Left lobe of liver (tissue), 2 donors: Measurements from ENCODE around the gene PSME3IP1. TPM values are rescaled to one million over a fixed set of nuclear protein-coding genes. Genes with fewer than 3 reads are reported as not detected.

Source experiments
- ATAC-seq: fragments of 200-7000 bp; cut with Tn5 transposase; one replicate; pipeline ENCODE4 v1.9.1; 2020; ENCODE audit warnings: mild to moderate bottlenecking, moderate library complexity
- DNase-seq: peaks from one replicate; pipeline ENCODE4 v3.0.0-alpha.2; 2020; ENCODE audit warnings: low spot score
- total RNA-seq: library from RNA; stranded (reverse); gene quantifications from one replicate; pipeline ENCODE4 v1.2.1, GENCODE V29; 2021
- donor health status: DM: no; HTN: no; CAD: no; lungs with moderate emphysema.
- donor health status: DM: no; HTN: yes; CAD: no.

Gene PSME3IP1
- total RNA-seq, 1 donor from 2014 or later = 26.6 TPM

DNA sequence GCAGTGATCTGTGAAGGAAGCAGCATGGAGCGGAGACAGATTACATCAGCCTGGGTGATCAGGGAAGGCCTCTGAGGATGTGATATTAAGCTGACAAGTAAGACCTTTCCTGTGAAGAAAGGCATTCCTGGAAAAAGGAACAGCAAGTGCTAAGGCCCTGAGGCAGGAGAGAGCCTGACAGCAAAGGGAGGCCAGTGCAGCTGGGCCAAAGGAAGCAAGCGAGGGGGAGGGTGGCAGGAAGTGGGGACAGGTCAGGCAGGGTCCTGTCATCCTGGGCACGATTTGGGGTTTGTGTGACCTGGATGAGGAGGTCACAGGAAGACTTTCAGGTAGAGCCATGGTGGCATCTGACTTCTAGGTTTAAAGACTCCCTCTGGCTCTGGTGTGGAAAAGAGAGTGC is 81.1 kb downstream of the PSME3IP1 start:
- DNase-seq (no peak), ATAC-seq (no peak)

DNA sequence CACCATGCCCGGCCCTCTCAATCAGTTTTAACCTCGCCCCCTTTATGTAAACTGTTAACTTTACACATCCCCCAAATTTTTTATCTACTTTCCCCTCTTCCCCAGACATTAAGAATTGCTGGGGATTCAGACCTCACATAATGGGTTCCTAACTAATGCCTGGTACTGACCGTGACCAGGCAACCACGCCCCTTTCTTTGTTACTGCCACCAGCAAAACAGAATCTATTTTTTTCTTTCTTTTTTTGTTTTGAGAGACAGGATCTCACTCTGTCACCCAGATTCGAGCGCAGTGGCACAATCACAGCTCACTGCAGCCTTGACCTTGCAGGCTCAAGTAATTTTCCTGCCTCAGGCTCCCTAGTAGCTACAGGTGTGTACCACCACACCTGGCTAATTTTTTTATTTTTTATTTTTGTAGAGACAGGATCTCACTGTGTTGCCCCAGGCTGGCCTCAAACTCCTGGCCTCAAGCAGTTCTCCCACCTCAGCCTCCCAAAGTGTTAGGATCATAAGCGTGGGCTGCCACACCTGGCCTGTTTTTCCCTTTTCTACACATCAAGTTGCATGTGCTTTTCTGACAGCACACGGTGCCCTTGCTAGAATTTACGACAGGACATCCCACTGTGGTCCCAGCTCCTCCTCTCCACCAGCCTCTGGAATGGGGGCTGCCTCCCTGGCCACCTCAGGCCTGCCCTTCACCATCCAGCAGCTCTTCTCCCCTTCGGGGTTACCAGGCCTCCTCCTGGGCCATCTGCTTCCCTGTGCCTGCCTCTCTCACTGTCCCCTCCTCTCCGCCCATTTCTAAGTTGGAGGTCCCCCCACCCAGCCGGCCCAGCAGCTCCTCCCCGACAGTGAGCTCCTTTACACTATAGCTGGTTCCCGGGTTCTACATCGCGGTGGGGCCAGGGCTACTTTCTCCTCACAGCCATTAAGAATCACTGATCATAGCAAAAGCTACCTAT is 82.7 kb downstream of the PSME3IP1 start:
- ATAC-seq = no peak

More for the DNA sequence above, 82.7 kb downstream of the PSME3IP1 start:
- no peak for DNase-seq

Other genes starting within 250 kb of the PSME3IP1 start
- gene CETP, start 224.1 kb downstream of the PSME3IP1 start, total RNA-seq = 3.8 TPM
- 6.4 TPM for gene NLRC5, start 196.5 kb downstream of the PSME3IP1 start, total RNA-seq
- gene CPNE2, start 93.5 kb downstream of the PSME3IP1 start, total RNA-seq = 7.3 TPM
- gene RSPRY1, start 290 bp upstream of the PSME3IP1 start, total RNA-seq = 18.1 TPM
- 17.1 TPM for gene ARL2BP, start 59.2 kb upstream of the PSME3IP1 start, total RNA-seq
- 7.5 TPM for gene PLLP, start 98.6 kb upstream of the PSME3IP1 start, total RNA-seq
- gene CCL22, start 172.7 kb upstream of the PSME3IP1 start, total RNA-seq = 0.40 TPM
- gene CX3CL1, start 186.5 kb upstream of the PSME3IP1 start, total RNA-seq = 13.8 TPM
- gene CCL17, start 218.7 kb upstream of the PSME3IP1 start, total RNA-seq = not detected